Liver (tissue), 9 donors: ENCODE data around the gene LARGE2. TPM values are rescaled to one million over a fixed set of nuclear protein-coding genes. Genes with fewer than 3 reads are reported as not detected.

Experiments used
- DNase-seq: peaks from one replicate; pipeline ENCODE4 v3.0.0-alpha.2; 2017; ENCODE audit warnings: low spot score
- H3K27ac ChIP-seq, 2 donors: one replicate each; pipeline ENCODE4 v1.7.0; 2013; ENCODE audit warnings: inconsistent platforms in 2 of 2, low read length in 2 of 2, control low read depth in 1 of 2, low read depth in 1 of 2, mild to moderate bottlenecking in 1 of 2
- H3K27me3 ChIP-seq, 4 donors: one replicate each; pipeline versions ENCODE4 v1.6.1 to v1.7.0; 2013; ENCODE audit warnings: low read length in 3 of 4, inconsistent platforms in 1 of 4, mild to moderate bottlenecking in 1 of 4, moderate library complexity in 1 of 4; ENCODE audit not compliant: control insufficient read depth in 4 of 4, insufficient read depth in 4 of 4
- H3K36me3 ChIP-seq, 4 donors: one replicate each; pipeline versions ENCODE4 v1.6.1 to v1.7.0; 2013; ENCODE audit warnings: low read length in 3 of 4, mild to moderate bottlenecking in 3 of 4, low read depth in 1 of 4, moderate library complexity in 1 of 4; ENCODE audit not compliant: control insufficient read depth in 4 of 4, insufficient read depth in 3 of 4
- H3K4me1 ChIP-seq, 4 donors: one replicate each; pipeline versions ENCODE4 v1.6.1 to v1.7.0; 2013; ENCODE audit warnings: low read length in 3 of 4, mild to moderate bottlenecking in 3 of 4, moderate library complexity in 1 of 4; ENCODE audit not compliant: control insufficient read depth in 4 of 4, insufficient read depth in 4 of 4
- H3K4me3 ChIP-seq, 3 donors: one replicate each; pipeline versions ENCODE4 v1.6.1 to v1.7.0; 2013; ENCODE audit warnings: low read length in 3 of 3, control low read depth in 1 of 3, low read depth in 1 of 3, mild to moderate bottlenecking in 1 of 3
- H3K9ac ChIP-seq, 2 donors: one replicate each; pipeline ENCODE4 v1.7.0; 2013; ENCODE audit warnings: low read length in 2 of 2, mild to moderate bottlenecking in 2 of 2, moderate library complexity in 2 of 2, control low read depth in 1 of 2, low read depth in 1 of 2
- H3K9me3 ChIP-seq, 4 donors: one replicate each; pipeline versions ENCODE4 v1.6.1 to v1.7.0; 2013; ENCODE audit warnings: low read length in 3 of 4; ENCODE audit not compliant: control insufficient read depth in 4 of 4
- ATF3 ChIP-seq: IDR thresholded peaks from 2 replicates; pipeline ENCODE4 v1.6.1; 2016; ENCODE audit warnings: antibody characterized with exemption
- CTCF ChIP-seq: fragments of 150-350 bp; IDR thresholded peaks from 2 replicates; pipeline ENCODE4 v1.5.1; 2017; ENCODE audit warnings: improper control_type of control experiment, low read depth, low read length; ENCODE audit not compliant: missing input control
- EGR1 ChIP-seq, 2 donors: IDR thresholded peaks; 2 replicates each; pipeline ENCODE4 v1.6.1; 2016 to 2018; ENCODE audit warnings: antibody characterized with exemption in 2 of 2, low read depth in 2 of 2
- FOXA1 ChIP-seq: IDR thresholded peaks from 2 replicates; pipeline ENCODE4 v1.6.1; 2016; ENCODE audit warnings: antibody characterized with exemption
- FOXA2 ChIP-seq: IDR thresholded peaks from 2 replicates; pipeline ENCODE4 v1.6.1; 2016; ENCODE audit warnings: antibody characterized with exemption
- GABPA ChIP-seq, 2 donors: IDR thresholded peaks in 1 of 2; conservative IDR thresholded peaks in 1 of 2; 2 replicates each; pipeline ENCODE4 v1.6.1; 2016; ENCODE audit warnings: antibody characterized with exemption in 2 of 2, mild to moderate bottlenecking in 1 of 2, moderate library complexity in 1 of 2
- HNF4A ChIP-seq, 2 donors: conservative IDR thresholded peaks; 2 replicates each; pipeline ENCODE4 v1.6.1; 2016; ENCODE audit warnings: antibody characterized with exemption in 2 of 2, mild to moderate bottlenecking in 2 of 2
- HNF4G ChIP-seq: IDR thresholded peaks from 2 replicates; pipeline ENCODE4 v1.6.1; 2016; ENCODE audit warnings: antibody characterized with exemption
- JUND ChIP-seq, 2 donors: IDR thresholded peaks; 2 replicates each; pipeline ENCODE4 v1.6.1; 2016; ENCODE audit warnings: antibody characterized with exemption in 2 of 2
- MAX ChIP-seq: IDR thresholded peaks from 2 replicates; pipeline ENCODE4 v1.6.1; 2016; ENCODE audit warnings: antibody characterized with exemption
- NR2F2 ChIP-seq: IDR thresholded peaks from 2 replicates; pipeline ENCODE4 v1.6.1; 2016; ENCODE audit warnings: antibody characterized with exemption
- RAD21 ChIP-seq, 2 donors: IDR thresholded peaks; 2 replicates each; pipeline ENCODE4 v1.6.1; 2016; ENCODE audit warnings: antibody characterized with exemption in 2 of 2, mild to moderate bottlenecking in 2 of 2
- REST ChIP-seq: IDR thresholded peaks from 2 replicates; pipeline ENCODE4 v1.6.1; 2016; ENCODE audit warnings: antibody characterized with exemption, mild to moderate bottlenecking
- RXRA ChIP-seq, 2 donors: IDR thresholded peaks; 2 replicates each; pipeline ENCODE4 v1.6.1; 2017 to 2018; ENCODE audit warnings: antibody characterized with exemption in 2 of 2, mild to moderate bottlenecking in 1 of 2
- SP1 ChIP-seq: IDR thresholded peaks from 2 replicates; pipeline ENCODE4 v1.6.1; 2018; ENCODE audit warnings: antibody characterized with exemption, mild to moderate bottlenecking
- TAF1 ChIP-seq: conservative IDR thresholded peaks from 2 replicates; pipeline ENCODE4 v1.6.1; 2016; ENCODE audit warnings: antibody characterized with exemption, mild to moderate bottlenecking
- YY1 ChIP-seq: IDR thresholded peaks from 2 replicates; pipeline ENCODE4 v1.6.1; 2016; ENCODE audit warnings: antibody characterized with exemption, mild to moderate bottlenecking
- ZBTB33 ChIP-seq: IDR thresholded peaks from 2 replicates; pipeline ENCODE4 v1.6.1; 2016; ENCODE audit warnings: antibody characterized with exemption
- WGBS: extraction: QIAGEN DNeasy Blood & Tissue Kit; methylation state at CpG from one replicate; pipeline ENCODE4 v1.1.7; 2013; 5-methylcytosine and 5-hydroxymethylcytosine counted together
- polyA plus RNA-seq, 2 donors: library from polyadenylated mRNA; stranded (reverse) in 1 of 2; unstranded in 1 of 2; fragments of 200-250 nt in 1 of 2; fragments of >200 nt in 1 of 2; fragmentation: Nextera tagmentation in 1 of 2; extraction: Ambion mirVana in 1 of 2; gene quantifications; one replicate each; pipeline versions ENCODE4 v1.2.1 to v1.2.3, GENCODE V29; 2013 to 2015
- total RNA-seq, 2 donors: library from RNA; depleted of rRNA; stranded (reverse); fragments of >200 nt; gene quantifications; one replicate each; pipeline ENCODE4 v1.2.3, GENCODE V29; 2014
- donor health status: healthy.
- donor health status: healthy.
- donor health status: healthy.
- donor health status: healthy.
- donor health status: healthy.

Gene LARGE2
- total and polyA plus RNA-seq, 4 donors = 1.3 to 1.9 (median 1.5) TPM

- H3K36me3 ChIP-seq = no peaks in the 10 kb centered on the region
- no peaks in the 10 kb centered on the region for H3K9me3 ChIP-seq
- no peak for TF ChIP-seq RAD21 (IDR thresholded peaks at IDR 0.05)
- TF ChIP-seq ATF3 = no peak
- TF ChIP-seq EGR1 (IDR thresholded peaks at IDR 0.05; ENCODE audit: low read depth in 2 of 2) = no peak
- no peak for TF ChIP-seq RXRA (IDR thresholded peaks at IDR 0.05)
- TF ChIP-seq NR2F2 = no peak
- no peak for TF ChIP-seq ZBTB33
- no peak for TF ChIP-seq HNF4A (conservative IDR thresholded peaks at IDR 0.05)
- no peak for TF ChIP-seq TAF1
- TF ChIP-seq REST = no peak
- no peak for TF ChIP-seq JUND (IDR thresholded peaks at IDR 0.05)
- no peak for TF ChIP-seq FOXA1
- no peak for TF ChIP-seq YY1
- TF ChIP-seq MAX = no peak
- TF ChIP-seq SP1 = no peak
- TF ChIP-seq CTCF = no peak
- TF ChIP-seq HNF4G = no peak
- TF ChIP-seq GABPA (IDR thresholded peaks at IDR 0.05 in 1 of 2, conservative IDR thresholded peaks at IDR 0.05 in 1 of 2) = no peak
- no peak for TF ChIP-seq FOXA2
- no peak overlapping the region for H3K27ac ChIP-seq
- no peaks in the 10 kb centered on the region for H3K27me3 ChIP-seq
- 84% methylated on average over 12 of the region's 12 CpGs for WGBS
- peaks cover 0 to 12% (median 4%) of the 10 kb centered on the region in 4 donors for H3K4me1 ChIP-seq
- no peak overlapping the region for H3K9ac ChIP-seq
- no peak overlapping the region for H3K4me3 ChIP-seq
- DNase-seq = no peak
Measured at GRCh38 chr11:45926001-45926401, 3.5 kb downstream of the LARGE2 start.
